GM19452 (cell line): ENCODE data around the gene RHOB.

Experiments used
- ATAC-seq: cut with Tn5 transposase; IDR thresholded peaks from one replicate; pipeline ENCODE4 v1.9.1; 2021; ENCODE audit not compliant: unreplicated experiment

Gene RHOB

DNA sequence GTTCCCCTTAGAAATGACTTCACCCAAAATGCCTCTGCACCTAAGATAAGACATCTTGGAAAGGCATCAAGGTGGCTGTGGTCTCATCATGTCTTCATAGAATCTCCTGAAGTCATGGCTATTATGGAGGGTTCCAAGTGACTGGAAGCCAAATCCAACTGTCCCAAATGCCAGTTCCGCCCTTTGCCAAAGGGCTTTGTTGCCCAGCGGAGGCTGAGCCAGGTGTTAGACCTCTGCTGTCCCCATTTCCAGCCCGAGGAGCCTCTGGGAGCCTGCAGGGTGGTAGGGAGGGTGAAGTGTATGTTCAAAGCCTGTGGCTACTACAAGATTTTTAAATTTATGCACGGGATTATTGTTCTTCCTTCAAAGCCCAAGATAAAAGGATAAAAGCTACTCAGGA lies 25.7 kb downstream of the RHOB start:
- ATAC-seq: no peak

GRCh38 chr2:20473128-20473527 lies 26.3 kb downstream of the RHOB start:
- no peak for ATAC-seq

DNA sequence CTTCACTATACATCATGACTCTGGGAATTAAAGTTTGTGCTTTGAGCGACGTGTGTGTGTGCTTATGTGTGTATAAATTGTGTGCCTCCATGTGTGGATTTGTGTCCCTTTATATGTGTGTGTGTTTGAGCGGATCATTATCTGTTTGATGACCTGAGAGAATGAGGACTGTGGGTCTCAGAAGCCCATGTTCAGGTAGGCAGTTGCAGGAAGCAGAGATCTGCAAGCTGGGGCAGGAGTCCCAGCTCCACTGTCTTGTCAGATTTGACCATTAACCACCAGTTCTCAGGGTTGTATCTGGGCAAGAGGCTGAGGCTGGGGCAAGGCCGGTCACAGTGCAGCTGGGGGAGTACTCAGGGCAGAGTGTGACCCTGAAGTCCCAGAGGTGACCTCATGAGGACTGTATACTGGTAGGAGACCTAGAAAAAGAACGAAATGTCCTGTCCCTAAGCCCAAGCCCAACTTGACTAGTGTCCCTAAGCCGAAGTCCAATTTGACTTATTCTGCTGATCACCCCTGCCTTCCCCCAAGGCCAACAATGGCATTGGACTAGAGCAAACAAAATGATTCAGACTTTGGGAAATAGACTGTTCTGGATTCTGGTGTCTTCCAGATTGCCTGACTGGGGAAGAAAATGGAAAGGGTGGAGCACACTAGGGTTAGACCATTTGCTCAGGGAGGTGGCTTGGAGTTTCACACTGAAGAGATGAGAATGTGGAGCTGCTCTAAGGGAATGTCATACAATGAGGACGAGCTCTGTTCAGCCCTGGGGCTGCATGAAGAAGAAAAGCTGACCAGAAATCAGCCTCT lies 28.1 kb downstream of the RHOB start:
- ATAC-seq: no peak

GRCh38 chr2:20475567-20475952 lies 28.7 kb downstream of the RHOB start:
- no peak for ATAC-seq

- no peak for ATAC-seq
Measured at GRCh38 chr2:20476481-20476880, 29.6 kb downstream of the RHOB start.

GRCh38 chr2:20476950-20477349 lies 30.1 kb downstream of the RHOB start:
- no peak for ATAC-seq

DNA sequence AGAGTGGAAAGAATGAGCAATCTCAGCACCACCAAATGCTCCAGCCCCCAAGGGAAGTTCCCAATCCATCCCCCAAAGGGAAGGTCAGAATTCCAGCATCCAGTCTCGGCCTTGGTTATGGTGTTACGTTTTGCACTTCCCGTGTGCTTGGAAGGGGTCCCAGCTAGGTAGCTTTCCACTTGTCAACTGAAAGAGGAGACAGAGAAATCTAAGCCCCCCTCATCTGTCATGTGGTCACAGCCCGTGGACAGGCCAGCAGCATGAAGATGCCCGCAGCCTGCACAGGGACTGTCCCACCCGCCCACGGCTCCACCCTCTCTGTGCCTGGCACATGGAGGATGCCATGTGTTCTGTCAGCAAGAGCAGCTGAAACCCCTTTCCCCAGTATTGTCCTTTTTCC lies 32.1 kb downstream of the RHOB start:
- ATAC-seq: no peak

GRCh38 chr2:20479835-20480234 lies 33.0 kb downstream of the RHOB start:
- no peak for ATAC-seq

GRCh38 chr2:20480913-20481312 lies 34.0 kb downstream of the RHOB start:
- ATAC-seq: no peak

- ATAC-seq: no peak
Measured at GRCh38 chr2:20481798-20482405, 35.0 kb downstream of the RHOB start.

DNA sequence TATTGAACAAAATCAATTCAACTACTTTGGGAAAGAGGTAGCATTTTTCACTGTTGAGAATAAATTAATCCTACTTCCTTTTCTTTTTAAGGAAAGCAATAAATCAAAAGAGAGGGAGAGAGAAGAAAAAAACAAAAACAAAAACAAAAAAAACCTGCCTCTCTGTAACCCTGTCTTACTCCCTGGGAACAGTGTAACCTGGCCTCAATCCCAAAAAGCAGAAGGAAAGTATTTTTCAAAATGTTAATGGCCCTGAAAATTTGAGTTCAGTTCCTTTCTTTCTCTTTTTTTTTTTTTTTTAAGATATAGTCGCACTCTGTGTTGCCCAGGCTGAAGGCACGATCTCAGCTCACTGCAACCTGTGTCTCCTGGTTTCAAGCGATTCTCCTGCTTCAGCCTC lies 35.9 kb downstream of the RHOB start:
- ATAC-seq: no peak

- ATAC-seq: no peak
Measured at GRCh38 chr2:20483194-20483895, 36.5 kb downstream of the RHOB start.

DNA sequence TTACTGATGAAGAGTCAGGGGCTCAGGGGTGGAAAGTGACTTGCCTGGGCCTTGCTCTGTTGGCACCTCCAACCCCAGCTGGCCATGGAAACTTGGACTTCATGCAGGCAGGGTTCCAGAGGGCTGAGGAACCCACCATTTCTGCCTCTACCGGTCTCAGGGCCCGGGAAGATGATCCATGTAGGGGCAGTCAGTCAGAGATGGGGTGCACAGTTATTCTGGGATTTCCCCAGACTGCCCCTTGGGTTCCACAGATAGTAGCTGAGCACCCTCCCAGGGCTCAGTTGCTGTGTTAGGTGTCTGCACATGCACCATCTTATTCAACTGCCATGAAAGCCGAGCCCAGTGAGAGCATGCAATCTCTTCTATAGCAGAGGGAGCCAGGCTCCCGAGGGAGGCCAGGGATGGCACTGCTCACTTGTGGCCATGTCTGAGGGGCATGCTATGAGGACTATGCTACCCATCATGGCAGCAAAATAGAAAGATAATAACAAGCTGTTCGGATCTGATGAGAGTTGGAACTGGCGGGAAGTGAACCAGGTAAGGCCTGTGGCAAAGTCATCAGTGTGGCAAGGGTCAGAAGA lies 37.3 kb downstream of the RHOB start:
- ATAC-seq: no peak

DNA sequence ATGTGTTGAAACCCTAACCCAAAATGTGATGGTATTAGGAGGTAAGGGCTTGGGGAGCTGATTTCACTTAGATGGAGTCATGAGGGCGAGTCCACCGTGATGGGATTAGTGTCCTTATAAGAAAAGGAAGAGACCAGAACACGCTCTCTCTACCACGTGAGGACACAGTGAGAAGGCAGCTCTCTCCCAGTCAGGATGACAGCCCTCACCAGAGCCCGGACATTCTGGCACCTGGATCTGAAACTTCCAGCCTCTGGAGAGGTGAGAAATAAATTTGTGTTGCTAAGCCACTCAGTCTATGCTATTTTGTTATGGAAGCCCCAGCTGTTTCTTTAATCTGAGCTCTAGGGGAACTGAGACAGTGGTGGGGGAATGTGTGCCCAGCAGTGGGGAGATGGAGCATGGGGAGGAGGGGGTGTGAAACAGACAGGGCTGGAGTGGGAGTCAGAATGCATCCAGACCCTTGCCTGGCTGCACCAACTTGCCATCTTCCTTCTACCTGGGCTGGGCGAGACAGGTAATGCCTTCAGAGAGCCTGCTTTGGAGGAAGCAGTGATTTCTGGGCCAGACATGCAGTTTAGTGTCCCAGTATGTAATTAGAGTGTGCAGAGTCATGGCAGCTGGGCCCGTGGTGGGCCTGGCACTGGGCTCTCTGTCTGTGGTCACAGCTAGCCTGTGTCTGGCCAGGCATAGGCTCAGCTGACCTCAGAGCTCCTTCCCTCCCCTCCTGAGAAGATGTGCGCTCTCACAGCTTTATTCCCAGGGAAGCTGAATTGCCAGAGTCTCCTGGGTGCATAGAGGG lies 38.1 kb downstream of the RHOB start:
- no peak for ATAC-seq

DNA sequence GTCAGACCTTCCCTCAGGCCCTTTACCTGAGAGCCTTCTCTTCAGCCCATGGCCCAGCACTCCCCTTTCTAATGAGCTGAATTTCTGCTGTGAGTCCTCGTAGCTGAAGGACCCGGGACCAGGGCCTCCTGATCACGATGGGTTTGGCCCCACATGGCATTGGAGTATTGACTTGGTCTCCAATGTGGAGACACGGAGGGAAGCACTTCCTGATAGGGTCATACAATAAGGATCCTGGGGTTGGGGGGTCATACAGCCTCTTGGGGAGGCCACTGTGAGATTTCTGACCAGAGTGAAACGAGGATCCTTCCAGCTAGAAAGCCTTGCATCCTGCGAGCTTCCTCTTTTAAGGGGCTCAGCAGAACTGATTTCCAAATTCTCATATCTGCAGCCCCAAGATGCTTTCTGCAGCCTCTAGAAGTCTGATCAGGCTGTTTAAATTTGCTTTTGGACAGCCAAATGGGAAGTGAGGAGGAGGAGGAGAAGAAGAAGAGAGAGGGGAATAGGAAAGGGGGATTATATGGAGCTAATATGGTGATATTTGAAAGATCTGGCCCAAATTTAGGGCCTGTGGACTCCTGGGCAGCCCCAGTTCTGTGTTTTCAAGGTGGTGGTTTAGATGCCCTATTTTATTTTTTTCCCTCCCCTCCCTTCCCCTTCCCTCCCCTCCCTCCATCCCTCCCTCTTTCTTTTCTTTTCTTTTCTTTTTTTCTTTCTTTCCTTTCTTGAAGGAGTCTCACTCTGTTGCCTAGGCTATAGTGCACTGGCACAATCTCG lies 38.9 kb downstream of the RHOB start:
- no peak for ATAC-seq

DNA sequence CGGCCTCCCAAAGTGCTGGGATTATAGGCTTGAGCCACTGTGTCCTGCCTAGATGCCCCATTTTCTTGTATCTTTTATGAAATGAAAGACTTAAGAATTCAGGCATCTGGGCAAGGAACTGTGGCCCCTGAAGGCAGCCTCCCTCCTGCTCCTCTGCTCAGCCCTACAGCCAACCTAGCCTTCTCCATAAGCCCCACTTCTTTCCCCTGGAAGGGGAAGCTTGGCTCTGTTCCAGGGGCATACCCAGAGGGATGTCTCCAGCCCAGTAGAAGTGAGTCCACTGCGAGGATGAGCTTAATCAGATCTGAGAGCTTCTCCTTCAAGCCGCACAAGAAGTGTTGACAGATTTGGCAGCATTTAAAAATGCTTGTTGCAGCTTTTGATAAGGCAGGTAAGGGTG lies 39.7 kb downstream of the RHOB start:
- no peak for ATAC-seq

- no peak for ATAC-seq
Measured at GRCh38 chr2:20487030-20487391, 40.1 kb downstream of the RHOB start.

GRCh38 chr2:20487392-20488174 lies 40.7 kb downstream of the RHOB start:
- ATAC-seq: no peak

GRCh38 chr2:20488201-20488641 lies 41.3 kb downstream of the RHOB start:
- no peak for ATAC-seq
